Measurements from ENCODE around the gene CHD1L.

CHD1L gene

DNA sequence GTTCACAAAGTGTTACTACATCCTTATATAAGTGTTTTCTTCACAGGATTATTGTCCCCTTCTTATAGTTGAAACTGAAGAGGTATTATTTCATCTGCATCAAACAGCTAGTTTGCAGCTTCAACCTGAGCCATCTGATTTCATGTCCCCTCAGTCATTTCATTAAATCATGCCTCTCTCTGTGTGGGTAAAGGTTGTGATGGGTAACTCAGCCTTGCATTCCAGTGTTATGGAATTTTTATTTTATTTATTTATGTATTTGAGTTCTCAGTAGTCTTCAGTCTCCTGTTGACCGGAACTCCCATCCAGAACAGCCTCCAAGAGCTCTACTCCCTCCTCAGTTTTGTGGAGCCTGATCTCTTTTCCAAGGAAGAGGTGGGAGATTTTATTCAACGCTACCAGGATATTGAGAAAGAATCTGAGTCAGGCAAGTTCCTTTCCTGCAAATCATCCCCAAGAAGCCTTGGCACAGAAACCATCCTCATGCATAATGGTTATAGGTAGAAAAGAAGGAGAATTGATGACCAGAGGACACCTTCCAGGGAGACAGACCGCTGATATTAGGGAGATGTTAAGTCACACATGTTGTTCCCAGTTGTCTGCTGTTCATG is 21.8 kb downstream of the CHD1L start:
- H3K9me3 ChIP-seq (ENCODE audit: insufficient read depth, low read depth, low read length), result no peaks in the 10 kb centered on the region
- no peaks in the 10 kb centered on the region for H3F3A ChIP-seq (ENCODE audit: low read depth)
- no peak overlapping the region for H3K4me3 ChIP-seq (ENCODE audit: low read length, poor library complexity, severe bottlenecking)
- H3K27me3 ChIP-seq (ENCODE audit: insufficient read depth, low read length, poor library complexity, severe bottlenecking), result no peaks in the 10 kb centered on the region
- H3K4me2 ChIP-seq (ENCODE audit: low read depth, low read length, poor library complexity, severe bottlenecking), result no peak overlapping the region
- H4K20me1 ChIP-seq (ENCODE audit: insufficient read depth, low read length, poor library complexity, severe bottlenecking), result peaks cover 4% of the 10 kb centered on the region
- no peaks in the 10 kb centered on the region for H3K4me1 ChIP-seq (ENCODE audit: insufficient read depth, low read length, poor library complexity, severe bottlenecking)
- no peaks in the 10 kb centered on the region for H3K79me2 ChIP-seq (ENCODE audit: insufficient read depth, low read length)
- H3K36me3 ChIP-seq (ENCODE audit: insufficient read depth, low read length), result peaks cover 97% of the 10 kb centered on the region
- H3K9ac ChIP-seq (ENCODE audit: low read depth, low read length, poor library complexity, severe bottlenecking), result no peak overlapping the region
- H2AFZ ChIP-seq (ENCODE audit: low read length), result no peak overlapping the region
- no peaks in the 10 kb centered on the region for H3K9me2 ChIP-seq (replicated peaks; ENCODE audit: low read depth, low read length)
- TF ChIP-seq, protein P1, sequence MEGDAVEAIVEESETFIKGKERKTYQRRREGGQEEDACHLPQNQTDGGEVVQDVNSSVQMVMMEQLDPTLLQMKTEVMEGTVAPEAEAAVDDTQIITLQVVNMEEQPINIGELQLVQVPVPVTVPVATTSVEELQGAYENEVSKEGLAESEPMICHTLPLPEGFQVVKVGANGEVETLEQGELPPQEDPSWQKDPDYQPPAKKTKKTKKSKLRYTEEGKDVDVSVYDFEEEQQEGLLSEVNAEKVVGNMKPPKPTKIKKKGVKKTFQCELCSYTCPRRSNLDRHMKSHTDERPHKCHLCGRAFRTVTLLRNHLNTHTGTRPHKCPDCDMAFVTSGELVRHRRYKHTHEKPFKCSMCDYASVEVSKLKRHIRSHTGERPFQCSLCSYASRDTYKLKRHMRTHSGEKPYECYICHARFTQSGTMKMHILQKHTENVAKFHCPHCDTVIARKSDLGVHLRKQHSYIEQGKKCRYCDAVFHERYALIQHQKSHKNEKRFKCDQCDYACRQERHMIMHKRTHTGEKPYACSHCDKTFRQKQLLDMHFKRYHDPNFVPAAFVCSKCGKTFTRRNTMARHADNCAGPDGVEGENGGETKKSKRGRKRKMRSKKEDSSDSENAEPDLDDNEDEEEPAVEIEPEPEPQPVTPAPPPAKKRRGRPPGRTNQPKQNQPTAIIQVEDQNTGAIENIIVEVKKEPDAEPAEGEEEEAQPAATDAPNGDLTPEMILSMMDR (conservative IDR thresholded peaks at IDR 0.05; ENCODE audit: low read length), result no peak
- no peak for TF ChIP-seq EZH2phosphoT487 (IDR thresholded peaks at IDR 0.05; ENCODE audit: borderline replicate concordance)

DNA sequence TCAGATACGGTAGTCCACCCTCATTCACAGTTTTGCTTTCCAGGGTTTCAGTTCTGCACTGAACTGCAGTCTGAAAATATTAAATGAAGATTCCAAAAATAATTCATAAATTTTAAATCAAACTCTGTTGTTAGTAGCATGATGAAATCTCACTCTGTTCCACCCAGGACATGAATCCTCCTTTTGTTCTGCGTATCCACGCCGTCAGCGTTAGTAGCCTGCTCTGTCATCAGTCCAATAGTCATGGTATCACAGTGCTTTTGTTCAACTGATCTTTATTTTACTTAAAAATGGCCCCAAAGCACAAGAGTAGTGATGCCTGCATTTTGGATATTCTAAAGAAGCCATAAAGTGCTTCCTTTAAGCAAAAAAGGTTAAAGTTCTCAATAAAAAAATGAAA is 23.9 kb downstream of the CHD1L start:
- no peaks in the 10 kb centered on the region for H3K79me2 ChIP-seq (ENCODE audit: insufficient read depth, low read length)
- peaks cover 96% of the 10 kb centered on the region for H3K36me3 ChIP-seq (ENCODE audit: insufficient read depth, low read length)
- no peak overlapping the region for H3K4me2 ChIP-seq (ENCODE audit: low read depth, low read length, poor library complexity, severe bottlenecking)
- no peaks in the 10 kb centered on the region for H3K9me3 ChIP-seq (ENCODE audit: insufficient read depth, low read depth, low read length)
- H3F3A ChIP-seq (ENCODE audit: low read depth), result no peaks in the 10 kb centered on the region
- no peaks in the 10 kb centered on the region for H3K4me1 ChIP-seq (ENCODE audit: insufficient read depth, low read length, poor library complexity, severe bottlenecking)
- TF ChIP-seq, protein P1 (conservative IDR thresholded peaks at IDR 0.05; ENCODE audit: low read length), result no peak
- no peak for TF ChIP-seq EZH2phosphoT487 (IDR thresholded peaks at IDR 0.05; ENCODE audit: borderline replicate concordance)
- H3K27me3 ChIP-seq (ENCODE audit: insufficient read depth, low read length, poor library complexity, severe bottlenecking), result no peaks in the 10 kb centered on the region
- H3K9ac ChIP-seq (ENCODE audit: low read depth, low read length, poor library complexity, severe bottlenecking), result no peak overlapping the region
- H3K4me3 ChIP-seq (ENCODE audit: low read length, poor library complexity, severe bottlenecking), result no peak overlapping the region
- H2AFZ ChIP-seq (ENCODE audit: low read length), result no peak overlapping the region
- no peaks in the 10 kb centered on the region for H4K20me1 ChIP-seq (ENCODE audit: insufficient read depth, low read length, poor library complexity, severe bottlenecking)
- H3K9me2 ChIP-seq (replicated peaks; ENCODE audit: low read depth, low read length), result no peaks in the 10 kb centered on the region

DNA sequence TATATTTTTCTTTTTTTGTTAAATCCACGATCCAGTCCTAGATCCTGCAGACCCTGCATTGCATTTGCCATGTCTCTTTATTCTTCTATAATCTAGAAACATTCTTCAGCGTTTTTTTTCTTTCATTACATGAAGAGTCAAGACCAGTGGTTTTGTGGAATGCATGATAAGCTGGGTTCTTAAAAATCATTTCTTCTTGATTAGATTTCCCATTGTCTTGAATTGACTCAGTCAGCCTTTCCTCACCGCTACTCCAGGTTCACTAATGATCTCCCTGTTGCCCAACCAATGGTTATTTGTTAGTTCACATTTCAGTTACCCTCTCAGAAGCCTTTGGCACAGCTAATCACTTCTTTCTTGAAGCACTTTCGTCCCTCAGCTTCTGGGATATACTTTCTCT is 25.2 kb downstream of the CHD1L start:
- TF ChIP-seq, protein P1 (conservative IDR thresholded peaks at IDR 0.05; ENCODE audit: low read length), result no peak
- no peak for TF ChIP-seq EZH2phosphoT487 (IDR thresholded peaks at IDR 0.05; ENCODE audit: borderline replicate concordance)
- Histone ChIP-seq H3K79me2 (ENCODE audit: insufficient read depth, low read length) (no peaks in the 10 kb centered on the region), H3K36me3 (ENCODE audit: insufficient read depth, low read length) (peaks cover 96% of the 10 kb centered on the region), H3K9ac (ENCODE audit: low read depth, low read length, poor library complexity, severe bottlenecking) (no peak overlapping the region), H3K9me2 (replicated peaks; ENCODE audit: low read depth, low read length) (no peaks in the 10 kb centered on the region), H3K4me1 (ENCODE audit: insufficient read depth, low read length, poor library complexity, severe bottlenecking) (no peaks in the 10 kb centered on the region), H3K27me3 (ENCODE audit: insufficient read depth, low read length, poor library complexity, severe bottlenecking) (no peaks in the 10 kb centered on the region), H2AFZ (ENCODE audit: low read length) (no peak overlapping the region), H3K9me3 (ENCODE audit: insufficient read depth, low read depth, low read length) (no peaks in the 10 kb centered on the region), H3K4me3 (ENCODE audit: low read length, poor library complexity, severe bottlenecking) (no peak overlapping the region), H3K4me2 (ENCODE audit: low read depth, low read length, poor library complexity, severe bottlenecking) (no peak overlapping the region), H4K20me1 (ENCODE audit: insufficient read depth, low read length, poor library complexity, severe bottlenecking) (no peaks in the 10 kb centered on the region), H3F3A (ENCODE audit: low read depth) (no peaks in the 10 kb centered on the region)

Data from Loucy (cell line).